NB4 (cell line): ENCODE measurements around the gene NPR2.
A peak's percentile ranks its signal among the peaks of the same experiment; 100 is the strongest.

ENCODE experiments used
- DNase-seq: peaks from one replicate; pipeline ENCODE4 v3.0.0; 2010; ENCODE audit warnings: low read depth
- H3K4me3 ChIP-seq: one replicate; pipeline ENCODE4 v1.5.1; 2011; ENCODE audit warnings: mild to moderate bottlenecking, low read depth, low read length, moderate library complexity
- CTCF ChIP-seq: IDR thresholded peaks from one replicate; pipeline ENCODE4 v1.5.1; 2012; ENCODE audit warnings: low read depth, low read length
- MAX ChIP-seq: IDR thresholded peaks from 2 replicates; pipeline ENCODE4 v1.6.1; 2011; ENCODE audit warnings: low read depth, low read length
- MYC ChIP-seq: IDR thresholded peaks from 2 replicates; pipeline ENCODE4 v1.6.1; 2011; ENCODE audit warnings: low read depth, low read length
- POLR2A ChIP-seq: IDR thresholded peaks from 2 replicates; pipeline ENCODE4 v1.6.1; 2011; ENCODE audit warnings: mild to moderate bottlenecking; ENCODE audit not compliant: insufficient read length; ENCODE audit errors: extremely low read depth

The NPR2 gene

DNA sequence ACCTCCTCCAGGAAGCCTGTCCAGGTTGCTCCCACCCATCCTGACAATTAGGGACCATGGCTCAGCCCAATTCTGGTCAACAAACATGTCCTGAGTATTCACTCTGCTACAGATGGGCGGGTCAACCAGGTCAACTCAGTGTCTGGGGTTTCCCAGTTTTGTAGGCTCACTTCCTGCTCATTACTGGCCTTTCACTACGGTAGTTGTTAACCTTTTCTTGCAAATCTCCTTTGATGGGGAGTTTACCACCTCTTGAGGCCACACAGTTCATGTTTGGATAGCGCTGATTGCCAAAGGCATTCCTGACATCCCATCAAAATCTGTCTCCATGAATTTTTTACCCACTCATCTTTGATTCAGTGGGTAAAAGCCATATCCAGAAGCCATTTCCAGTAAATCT, 51.4 kb downstream of the NPR2 start:
- H3K4me3 ChIP-seq = no peak overlapping the region
- TF ChIP-seq MAX (no peak), POLR2A (no peak), CTCF (no peak), MYC (no peak)
- DNase-seq = no peak

GRCh38 chr9:35844628-35845270, 53.4 kb downstream of the NPR2 start:
- TF ChIP-seq POLR2A = no peak
- TF ChIP-seq MAX = no peak
- no peak for TF ChIP-seq MYC
- TF ChIP-seq CTCF = no peak
- DNase-seq = peak; percentile 86

GRCh38 chr9:35845824-35846771, 54.7 kb downstream of the NPR2 start:
- DNase-seq = no peak
- H3K4me3 ChIP-seq = no peak overlapping the region
- TF ChIP-seq POLR2A (no peak), MYC (no peak), CTCF (no peak), MAX (no peak)

More at GRCh38 chr9:35844628-35845270, 53.4 kb downstream of the NPR2 start:
- H3K4me3 ChIP-seq = no peak overlapping the region

DNA sequence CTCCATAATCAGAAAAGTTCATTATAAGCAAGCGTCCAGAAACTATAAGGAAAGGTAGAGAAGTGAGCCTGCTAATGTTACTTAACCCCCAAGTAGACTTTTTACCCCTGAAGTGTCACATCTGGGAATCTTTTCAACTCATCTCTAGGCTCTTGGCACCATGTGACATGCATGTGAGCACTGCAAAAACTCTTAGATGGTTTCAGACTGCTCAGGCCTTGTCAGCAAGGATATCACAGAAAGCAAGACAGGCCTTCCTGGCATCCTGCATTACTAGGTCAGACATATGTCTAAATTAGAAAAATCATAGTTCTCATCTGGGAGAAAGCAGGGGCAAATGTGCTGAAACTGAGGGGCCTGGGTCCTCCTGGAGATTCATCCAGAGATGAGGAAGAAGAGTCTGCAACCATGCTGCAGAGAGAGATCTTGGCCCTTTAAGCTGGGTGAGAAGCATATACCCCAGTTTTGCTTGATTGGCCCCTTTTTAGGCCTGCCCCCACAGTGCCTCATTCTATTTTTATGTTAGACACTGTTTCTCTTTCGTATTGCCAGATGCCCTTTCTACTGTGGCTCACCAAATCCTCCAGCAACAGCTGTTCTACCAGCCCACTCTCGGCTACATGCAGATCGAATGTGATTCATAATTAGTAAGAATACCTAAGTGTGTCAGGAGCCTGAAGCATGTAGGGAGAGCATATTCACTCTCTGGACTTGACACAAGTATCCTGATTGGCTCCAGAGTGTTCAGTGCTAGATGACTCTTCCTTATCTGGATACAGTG, 56.6 kb downstream of the NPR2 start:
- H3K4me3 ChIP-seq = no peak overlapping the region
- DNase-seq = no peak
- TF ChIP-seq POLR2A = no peak
- no peak for TF ChIP-seq MAX
- TF ChIP-seq MYC = no peak
- TF ChIP-seq CTCF = no peak

DNA sequence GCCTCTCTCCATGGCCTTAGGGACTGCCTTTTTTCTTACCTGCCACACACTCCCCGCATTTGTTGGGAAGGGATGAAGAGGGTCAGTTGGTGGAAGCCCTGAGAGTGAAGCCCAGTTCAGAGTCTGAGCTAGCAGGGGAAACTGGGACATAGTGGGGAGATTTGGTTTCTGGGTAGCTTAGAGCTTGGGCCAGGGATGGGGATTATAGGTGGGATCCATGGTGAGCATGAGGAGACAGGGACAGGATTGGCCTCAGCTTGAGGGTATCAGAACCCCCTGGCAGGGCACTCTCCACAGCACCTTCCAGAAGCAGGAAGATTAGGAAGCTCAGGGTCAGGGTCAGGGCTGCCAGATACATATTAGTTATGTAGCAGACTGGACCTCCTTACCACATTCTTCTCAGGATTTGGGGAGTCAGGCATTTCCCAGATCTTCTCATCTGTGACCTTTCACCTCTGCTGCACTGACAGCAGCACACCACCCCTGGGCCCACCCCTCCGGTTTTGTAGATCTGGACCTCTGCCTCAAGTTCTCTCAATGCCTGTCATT, 61.0 kb downstream of the NPR2 start:
- H3K4me3 ChIP-seq = no peak overlapping the region
- DNase-seq = no peak
- TF ChIP-seq MYC (no peak), POLR2A (no peak), CTCF (no peak), MAX (no peak)
